ENCODE results near the gene APP.

Gene APP

DNA sequence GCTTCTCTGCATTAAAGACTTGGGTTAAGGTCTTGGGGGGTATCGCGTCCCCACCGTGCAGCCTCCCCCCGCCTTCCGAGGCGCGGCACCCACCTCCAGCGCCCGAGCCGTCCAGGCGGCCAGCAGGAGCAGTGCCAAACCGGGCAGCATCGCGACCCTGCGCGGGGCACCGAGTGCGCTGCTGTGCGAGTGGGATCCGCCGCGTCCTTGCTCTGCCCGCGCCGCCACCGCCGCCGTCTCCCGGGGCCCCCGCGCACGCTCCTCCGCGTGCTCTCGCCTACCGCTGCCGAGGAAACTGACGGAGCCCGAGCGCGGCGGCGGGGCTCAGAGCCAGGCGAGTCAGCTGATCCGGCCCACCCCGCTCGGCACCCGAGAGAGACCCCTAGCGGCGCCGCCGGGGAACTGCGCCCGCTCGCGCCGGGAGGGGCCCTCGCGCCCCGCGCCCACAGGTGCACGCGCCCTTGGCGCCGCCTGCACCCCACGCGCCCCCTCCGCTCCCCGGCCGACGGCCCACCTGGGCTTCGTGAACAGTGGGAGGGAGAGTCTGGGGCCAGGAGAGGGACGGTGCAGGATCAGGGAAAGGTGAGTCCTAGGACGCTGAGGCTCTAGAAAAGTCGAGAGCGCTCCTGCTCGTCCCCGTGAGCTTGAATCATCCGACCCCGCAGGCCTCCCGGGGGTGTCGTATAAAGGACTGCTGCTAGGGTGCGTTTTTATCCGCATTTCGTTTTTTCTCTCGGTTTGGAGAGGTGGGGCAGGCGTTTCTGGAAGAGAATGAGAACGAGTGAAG is at the start of gene APP:
APP (minus strand) TSS at position 300 of the 787 bp plus-strand sequence; CDS start at position 150, 150 bp downstream.
- FAIRE-seq (peak; percentile 21), DNase-seq (ENCODE audit: insufficient read length, low spot score) (peak; percentile 93)

DNA sequence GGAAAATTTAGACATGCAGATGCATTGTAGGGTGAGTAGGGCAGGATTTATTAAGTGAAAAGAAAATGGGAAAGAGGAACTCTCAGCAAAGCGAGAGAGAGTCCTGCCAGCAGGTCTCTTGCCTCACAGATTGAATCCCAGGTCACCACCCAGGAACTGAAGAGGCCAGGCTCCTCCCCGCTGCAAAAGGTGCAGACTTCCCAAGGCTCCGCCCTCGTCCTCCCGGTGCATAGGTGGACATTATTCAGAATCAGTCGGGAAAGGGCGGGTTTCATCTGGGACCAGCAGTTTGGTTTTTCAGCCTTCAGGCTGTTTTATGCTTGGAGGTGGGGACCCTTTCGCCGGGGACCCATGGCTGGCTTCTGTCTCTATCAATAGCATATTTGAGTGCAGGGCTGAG is 41.6 kb upstream of the APP start:
- FAIRE-seq (no peak), DNase-seq (ENCODE audit: insufficient read length, low spot score) (no peak)

DNA sequence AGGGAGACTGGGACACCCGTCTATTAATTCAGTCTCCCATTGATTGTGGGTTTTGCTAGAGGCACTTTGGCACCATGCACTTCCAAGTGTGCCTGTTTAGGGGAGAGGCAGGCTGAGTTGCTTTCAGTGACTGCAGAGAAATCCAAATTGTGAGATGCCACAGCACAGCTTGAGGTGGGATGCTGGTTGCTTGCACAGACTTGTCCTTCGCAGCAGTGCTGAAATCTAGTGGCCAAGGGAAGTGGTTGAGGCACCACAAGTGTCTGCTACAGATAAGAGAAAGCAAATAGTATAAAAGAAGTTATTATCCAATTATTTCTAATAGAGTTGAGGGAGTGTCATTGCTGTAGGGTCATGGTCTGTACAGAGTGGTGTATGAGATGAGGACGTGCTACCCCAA is 40.0 kb upstream of the APP start:
- no peak for FAIRE-seq
- DNase-seq (ENCODE audit: insufficient read length, low spot score): no peak

DNA sequence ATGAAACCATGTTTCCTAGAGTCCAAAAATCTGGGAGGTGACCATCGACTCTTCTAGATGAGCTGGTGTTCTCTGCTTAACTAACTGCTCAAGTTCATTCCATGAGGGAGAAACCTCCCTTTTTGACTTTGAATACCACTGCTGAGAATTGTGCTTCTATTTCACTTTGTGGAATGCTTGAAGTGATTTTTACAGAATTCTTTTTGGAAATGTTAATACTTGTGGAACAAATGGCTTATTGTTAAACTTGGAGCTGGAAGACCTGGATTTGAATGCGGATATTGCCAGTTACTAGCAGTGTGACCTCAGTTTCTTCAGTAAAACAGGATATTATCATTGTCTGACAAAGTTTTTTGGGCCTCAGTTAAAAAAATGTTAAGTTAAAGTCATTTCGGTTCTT is 36.5 kb upstream of the APP start:
- FAIRE-seq: no peak
- DNase-seq (ENCODE audit: insufficient read length, low spot score): no peak

DNA sequence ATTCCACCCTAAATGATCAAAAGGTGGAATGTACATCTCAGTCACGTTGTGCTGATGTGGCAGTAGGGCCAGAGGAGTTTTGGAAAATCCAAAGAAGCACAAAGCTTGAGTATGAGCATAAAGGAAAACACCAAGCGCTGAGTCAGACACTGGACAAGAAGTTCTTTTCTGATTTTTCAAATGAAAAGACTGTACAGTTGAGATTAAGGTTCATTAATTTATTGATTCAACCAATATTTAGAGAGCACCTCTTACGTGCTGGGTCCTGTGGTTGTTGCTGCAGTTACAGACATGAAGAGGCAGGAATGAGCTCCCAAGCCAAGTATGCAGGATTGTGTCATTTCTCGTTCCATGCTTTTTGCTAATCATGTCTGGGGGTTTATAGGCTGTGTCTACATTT is 28.9 kb upstream of the APP start:
- FAIRE-seq (no peak), DNase-seq (ENCODE audit: insufficient read length, low spot score) (no peak)

DNA sequence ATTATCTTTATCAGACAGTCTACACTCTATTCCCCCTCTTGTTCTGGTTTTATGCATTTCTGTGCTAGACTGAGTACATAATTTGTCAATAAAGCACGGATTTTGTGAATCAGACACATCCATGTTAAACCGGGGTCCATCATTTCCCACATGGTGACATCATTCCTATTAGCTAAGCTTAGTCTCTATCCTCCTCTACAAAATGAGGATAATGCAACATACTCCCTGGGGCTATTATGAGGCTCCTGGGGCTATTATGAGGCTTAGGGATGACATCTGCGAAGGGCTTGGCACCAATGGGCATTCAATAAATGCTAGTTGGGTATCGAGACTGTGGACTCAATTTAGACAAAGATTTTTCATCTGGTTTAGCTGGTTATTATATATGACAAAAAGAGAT is 25.1 kb upstream of the APP start:
- DNase-seq (ENCODE audit: insufficient read length, low spot score) (no peak), FAIRE-seq (no peak)

DNA sequence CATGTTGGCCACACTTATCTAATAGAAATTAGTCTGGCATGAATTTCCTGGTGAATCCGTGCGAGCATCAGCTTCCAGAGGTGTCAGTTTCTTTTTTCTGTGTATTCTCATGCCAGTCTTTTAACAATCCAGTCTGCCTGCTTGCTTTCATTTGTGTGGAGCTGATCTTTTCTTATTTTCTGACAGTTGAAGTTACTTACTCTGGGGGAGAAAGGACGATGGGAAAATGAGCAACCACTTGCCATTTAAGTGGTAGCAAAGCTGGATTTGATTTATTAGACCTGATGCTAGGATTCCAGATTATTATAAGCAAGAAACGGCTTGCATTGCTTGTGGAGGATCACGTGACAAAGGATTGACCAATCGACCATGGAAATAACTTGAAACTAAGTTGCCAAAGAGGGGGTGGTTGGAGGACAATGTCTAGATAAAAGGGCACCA is 24.3 kb upstream of the APP start:
- FAIRE-seq (no peak), DNase-seq (ENCODE audit: insufficient read length, low spot score) (no peak)

DNA sequence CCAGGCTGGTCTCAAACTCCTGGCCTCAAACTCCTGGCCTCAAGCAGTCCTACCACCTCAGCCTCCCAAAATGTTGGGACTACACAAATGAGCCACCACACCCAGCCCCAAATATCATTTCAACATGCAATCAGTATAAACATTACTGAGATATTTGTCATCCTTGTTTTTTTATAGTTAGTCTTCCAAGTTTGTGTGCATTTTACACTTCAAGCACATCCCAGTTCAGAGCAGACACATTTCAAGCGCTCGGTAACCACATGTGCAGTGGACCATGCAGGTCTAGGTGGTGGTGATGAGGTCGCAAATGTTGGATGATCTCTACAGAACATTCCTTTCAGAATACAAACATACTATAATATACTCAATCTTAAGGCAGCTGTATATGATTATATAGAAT is 23.8 kb upstream of the APP start:
- DNase-seq (ENCODE audit: insufficient read length, low spot score) (no peak), FAIRE-seq (no peak)

DNA sequence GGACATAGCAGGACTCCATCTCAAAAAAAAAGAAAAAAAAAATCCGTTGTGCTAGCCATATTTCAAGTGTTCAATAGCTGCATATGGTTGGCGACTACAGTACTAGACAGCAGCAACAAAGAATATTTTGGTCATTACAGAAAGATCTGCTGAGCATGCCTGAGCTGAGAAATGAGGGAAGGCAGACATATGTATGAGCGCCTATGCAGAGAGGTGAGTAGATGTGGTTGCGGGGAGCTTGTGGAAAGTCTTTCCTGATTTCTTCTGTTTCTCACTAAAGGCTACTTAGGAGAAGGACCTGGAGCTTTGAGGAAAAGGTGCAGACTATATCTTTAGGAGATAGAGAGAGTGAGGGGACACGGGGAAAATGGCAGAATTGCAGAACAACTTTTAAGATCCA is 21.0 kb upstream of the APP start:
- FAIRE-seq (no peak), DNase-seq (ENCODE audit: insufficient read length, low spot score) (no peak)

DNA sequence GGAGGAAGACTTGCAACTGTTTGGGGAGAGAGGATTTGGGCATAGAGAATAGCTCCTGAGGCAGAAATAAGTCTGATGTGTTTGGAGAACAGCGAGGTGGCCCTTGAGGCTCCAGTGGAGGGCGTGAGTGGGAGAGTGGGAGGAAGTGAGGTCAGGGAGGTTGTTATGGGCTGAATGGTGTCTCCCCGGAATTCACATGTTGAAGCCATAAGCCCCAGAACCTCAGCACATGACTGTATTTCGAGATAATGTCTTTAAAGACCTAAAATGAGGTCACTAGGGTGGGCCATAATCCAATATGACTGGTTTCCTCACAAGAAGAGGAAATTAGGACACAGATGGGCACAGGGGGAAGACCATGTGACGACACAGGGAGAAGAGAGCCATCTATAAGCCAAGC is 17.9 kb upstream of the APP start:
- DNase-seq (ENCODE audit: insufficient read length, low spot score) (no peak), FAIRE-seq (no peak)

DNA sequence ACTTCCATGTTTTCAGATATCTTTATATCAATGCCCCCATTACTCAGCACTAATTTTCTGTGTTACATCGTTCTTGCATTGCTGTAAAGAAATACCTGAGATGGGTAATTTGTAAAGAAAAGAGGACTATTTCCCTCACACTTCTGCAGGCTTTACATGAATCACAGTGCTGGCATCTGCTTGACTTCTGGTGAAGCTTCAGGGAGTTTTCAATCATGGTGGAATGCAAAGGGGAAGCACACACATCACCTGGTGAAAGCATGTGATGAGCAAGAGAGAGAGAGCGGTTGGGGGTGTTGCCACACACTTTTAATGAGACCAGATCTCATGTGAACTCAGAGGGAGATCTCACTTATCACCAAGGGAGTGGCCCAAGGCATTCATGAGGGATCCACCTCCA is 14.9 kb upstream of the APP start:
- no peak for DNase-seq (ENCODE audit: insufficient read length, low spot score)
- no peak for FAIRE-seq

DNA sequence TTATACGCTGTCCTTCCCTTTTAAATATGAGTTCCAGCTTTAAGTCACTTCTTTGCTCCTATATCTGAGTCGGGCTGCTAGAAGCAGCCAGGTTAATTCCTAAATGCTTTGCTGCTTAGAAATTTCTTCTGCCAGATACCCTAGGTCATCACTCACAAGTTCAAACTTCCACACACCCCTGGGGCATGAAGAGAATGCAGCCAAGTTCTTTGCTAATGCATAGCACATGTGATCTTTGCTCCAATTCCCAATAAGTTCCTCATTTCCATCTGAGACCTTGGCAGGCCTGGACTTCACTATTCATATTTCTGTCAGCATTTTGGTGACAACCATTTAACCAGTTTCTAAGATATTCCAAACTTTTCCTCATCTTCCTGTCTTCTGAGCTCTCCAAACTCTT is 14.5 kb upstream of the APP start:
- DNase-seq (ENCODE audit: insufficient read length, low spot score) (no peak), FAIRE-seq (no peak)

DNA sequence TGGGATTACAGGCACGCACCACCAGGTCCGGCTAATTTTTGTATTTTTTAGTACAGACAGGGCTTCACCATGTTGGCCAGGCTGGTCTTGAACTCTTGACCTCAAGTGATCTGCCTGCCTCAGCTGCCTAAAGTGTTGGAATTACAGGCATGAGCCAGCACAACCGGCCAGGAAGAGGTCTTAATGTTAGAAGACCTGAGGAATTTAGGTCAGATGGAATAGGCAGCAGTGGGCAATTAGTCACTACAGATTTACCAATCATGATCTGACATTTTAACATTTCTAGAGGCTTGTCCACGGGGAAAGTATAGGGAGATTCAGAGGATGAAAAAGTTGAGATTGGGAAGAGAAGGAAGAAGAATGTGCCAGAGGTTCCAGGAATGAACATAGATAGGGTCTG is 8.9 kb upstream of the APP start:
- no peak for DNase-seq (ENCODE audit: insufficient read length, low spot score)
- no peak for FAIRE-seq

DNA sequence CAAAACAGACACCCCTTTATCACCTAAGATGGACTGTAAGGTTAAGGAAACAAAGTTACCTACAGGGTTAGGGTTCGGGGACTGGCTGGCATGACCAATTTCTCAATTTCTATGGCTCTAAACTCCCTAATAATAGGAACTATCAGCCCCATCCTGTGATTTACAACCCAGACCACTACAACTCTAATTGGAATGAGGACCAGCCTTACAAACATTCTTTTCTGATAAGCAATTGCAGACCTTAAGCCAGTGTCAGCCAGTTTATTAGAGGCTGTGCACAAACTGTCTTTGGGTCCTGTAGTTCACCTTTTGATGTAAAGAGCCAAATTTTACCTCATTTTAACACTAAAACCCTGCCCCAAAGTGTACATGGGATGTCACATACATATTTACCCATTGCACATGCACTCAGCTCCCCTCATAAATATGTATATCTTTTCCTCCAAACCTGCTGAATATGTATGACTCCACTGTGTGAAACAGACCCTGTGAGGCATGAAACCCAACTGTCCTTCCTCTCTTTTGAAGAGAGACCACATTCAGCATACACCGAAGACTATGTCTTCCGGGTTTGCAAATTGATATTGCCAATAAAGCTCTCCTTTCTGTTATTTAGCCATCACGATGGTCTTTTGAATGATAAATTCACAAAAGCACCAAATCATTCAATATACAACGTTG is 7.3 kb upstream of the APP start:
- FAIRE-seq: no peak

DNA sequence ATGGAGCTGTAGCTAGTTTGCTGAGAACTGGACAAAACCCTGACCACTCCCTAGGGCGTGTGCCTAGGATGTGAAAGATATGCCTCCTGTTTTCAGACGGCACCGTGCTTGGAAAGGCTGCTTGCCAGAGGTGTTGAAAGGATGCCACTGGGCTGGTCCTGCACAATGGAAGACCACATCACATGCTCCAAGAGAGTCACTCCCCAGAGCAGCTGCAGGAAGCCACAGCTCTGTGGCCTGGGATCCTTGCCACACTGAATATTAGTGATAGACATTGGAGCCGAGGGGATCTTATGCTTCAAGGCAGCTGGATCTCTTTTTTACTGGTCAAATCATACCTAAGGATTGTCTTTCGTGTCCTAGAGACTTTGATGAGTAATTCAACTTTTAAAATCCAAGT is 6.6 kb upstream of the APP start:
- FAIRE-seq: no peak

More for the DNA sequence above, 7.3 kb upstream of the APP start:
- no peak for DNase-seq (ENCODE audit: insufficient read length, low spot score)

DNA sequence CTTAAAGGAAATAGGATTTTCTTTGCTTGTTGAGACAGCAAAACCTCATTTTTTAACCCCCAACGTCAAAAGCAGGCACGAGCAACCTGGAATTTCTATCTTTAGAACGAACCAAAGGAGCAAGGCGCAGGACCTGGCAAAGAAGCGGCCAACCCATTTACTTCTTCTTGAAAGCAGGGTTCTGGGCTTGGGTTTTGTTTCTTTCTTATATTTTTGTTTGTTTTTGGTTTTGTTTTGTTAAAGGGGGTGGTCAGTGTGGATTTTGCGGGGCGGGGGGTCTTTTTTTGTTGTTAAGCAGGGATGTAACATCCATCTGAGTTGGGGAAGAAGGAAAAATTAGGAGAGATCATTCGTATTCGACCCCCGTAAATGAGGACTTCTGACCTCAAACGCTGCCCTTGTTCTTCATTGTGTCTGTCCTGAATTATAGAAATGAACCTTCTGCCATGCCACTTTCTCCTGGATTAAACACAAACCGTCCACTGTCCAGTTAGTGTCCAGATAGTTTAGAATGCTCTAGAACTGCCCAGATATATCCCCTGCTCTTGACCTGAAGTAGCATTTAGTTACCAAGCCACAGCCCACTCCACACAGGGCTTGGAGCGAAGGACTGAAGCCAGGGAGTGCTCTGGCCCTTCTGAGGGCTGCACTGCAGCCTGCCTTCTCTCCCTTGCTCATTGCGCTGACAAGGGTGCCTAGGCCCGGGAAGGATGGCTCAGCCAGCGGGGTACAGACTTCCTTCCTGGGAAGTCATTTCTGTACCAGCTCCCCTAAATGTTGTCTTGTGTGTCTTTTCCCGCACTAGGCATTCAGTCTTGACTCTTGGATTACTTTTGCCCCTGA is 909 bp upstream of the APP start:
- FAIRE-seq (no peak), DNase-seq (ENCODE audit: insufficient read length, low spot score) (no peak)

More for the DNA sequence above, 6.6 kb upstream of the APP start:
- DNase-seq (ENCODE audit: insufficient read length, low spot score): no peak

DNA sequence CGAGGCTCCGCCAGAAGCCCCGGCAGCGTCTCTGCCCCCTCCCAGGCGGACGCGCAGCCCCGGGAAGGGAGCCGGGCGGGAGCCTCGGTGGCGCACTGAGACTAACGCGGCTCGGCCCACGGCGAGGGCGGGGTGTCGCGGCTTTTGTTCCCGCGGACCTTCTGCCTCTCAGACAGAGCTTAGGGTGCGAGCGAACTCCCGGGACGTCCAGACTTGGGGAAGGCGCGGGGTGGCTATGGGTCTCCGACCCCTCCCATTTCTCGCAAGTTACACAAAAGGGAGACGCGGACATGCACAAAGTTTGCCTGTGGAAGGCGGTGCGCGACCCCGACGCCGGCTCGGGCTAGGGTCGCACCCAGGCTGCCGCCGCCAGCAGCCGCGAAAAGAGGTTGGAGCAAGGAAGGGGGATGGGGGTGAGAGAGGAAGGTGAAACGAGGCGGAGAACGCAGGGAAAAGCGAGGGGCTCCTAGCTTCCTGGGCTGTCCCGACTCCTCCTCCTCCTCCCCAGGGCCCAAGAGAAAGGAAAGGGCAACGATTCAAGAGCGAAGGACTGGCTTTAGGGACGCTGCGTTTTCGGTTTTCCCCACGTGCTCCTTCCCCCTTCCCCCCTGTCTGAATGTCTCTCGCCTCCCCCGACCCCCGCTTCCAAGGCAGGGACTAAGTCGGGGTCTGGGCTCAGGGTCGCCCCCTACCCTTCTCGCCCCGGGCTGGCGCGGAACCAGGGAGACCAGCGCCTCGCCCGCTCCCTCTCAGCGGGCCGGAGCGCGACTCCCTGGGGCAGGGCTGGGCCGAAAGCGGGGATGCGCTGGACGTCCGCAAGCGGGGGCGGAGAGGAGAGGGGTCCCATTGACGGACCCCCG is 729 bp downstream of the APP start:
- FAIRE-seq (no peak), DNase-seq (ENCODE audit: insufficient read length, low spot score) (peak; percentile 41)

DNA sequence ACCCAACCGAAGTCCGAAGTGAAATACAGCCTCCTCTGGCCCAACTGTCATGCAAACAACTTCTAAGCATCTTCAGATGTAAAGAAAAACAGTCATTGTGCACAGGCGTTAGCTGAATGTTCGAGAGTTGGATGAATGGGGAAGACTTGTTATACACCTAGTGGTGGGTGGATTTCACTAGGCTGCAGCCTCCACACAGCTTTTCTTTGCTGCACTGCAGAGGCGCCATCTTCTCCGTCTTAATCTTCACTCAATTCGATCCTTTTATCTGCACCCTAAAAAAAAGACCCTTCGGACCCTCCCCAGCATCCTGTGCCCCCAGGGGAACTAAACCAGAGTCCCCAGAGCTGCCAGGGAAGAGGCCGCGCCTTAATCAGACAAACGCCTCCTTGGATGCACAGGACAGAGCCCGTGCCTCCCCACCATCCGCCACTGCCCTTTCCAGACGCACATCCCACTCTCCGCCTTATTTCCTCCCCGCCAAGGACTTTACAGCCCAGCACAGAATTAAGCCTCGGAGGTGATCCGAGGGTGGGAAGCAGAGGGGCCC is 1.4 kb downstream of the APP start:
- FAIRE-seq (peak; percentile 83), DNase-seq (ENCODE audit: insufficient read length, low spot score) (peak; percentile 34)

DNA sequence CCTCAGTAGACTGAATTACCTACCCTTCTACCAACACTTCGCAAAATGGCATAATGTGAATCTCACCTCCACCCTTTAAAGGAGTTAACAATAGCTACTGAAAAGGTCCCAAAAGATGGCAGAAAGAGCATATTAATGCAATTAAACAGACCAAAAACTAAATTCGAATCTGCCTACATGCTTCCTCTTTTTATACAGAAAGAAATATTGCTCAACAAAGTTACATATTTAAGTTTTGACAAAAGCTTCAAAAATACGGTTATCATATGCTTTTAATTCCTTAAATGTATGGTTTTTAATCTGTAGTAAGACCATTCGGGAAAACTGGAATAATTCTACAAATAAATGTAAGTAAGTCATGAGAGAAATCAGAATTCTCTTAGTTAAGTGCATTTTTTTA is 2.2 kb downstream of the APP start:
- no peak for FAIRE-seq
- DNase-seq (ENCODE audit: insufficient read length, low spot score): no peak

DNA sequence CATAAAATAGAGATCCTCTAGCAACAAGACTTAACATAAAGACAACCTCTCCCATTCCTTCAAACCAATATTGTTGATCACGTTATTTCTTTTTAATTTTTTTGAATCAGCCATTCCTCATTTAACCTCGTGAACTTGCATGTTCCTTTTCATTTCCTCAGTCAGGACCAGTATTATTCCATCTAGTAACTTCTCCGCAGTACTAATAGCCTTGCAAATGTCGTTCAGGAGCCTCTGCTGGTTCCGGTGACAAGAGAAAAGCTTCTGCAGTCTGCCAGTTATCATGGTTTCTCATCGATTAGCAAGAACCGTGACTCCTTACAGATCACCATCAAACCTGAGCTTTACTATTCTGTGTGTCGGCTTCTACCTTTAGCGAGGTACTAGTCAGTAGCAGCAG is 3.0 kb downstream of the APP start:
- no peak for FAIRE-seq
- no peak for DNase-seq (ENCODE audit: insufficient read length, low spot score)
